ENCODE data around the gene SGCB.
A peak's percentile ranks its signal among the peaks of the same experiment; 100 is the strongest.

The SGCB gene

GRCh38 chr4:52057196-52057595, 19.1 kb upstream of the SGCB start:
- no peaks in the 10 kb centered on the region for H3F3A ChIP-seq (ENCODE audit: insufficient read depth)
- H3K9me2 ChIP-seq (replicated peaks; ENCODE audit: insufficient read depth, low read length): no peaks in the 10 kb centered on the region
- H2AFZ ChIP-seq (ENCODE audit: low read depth, low read length, severe bottlenecking): no peak overlapping the region
- H3K27me3 ChIP-seq (ENCODE audit: low read length): no peaks in the 10 kb centered on the region
- no peaks in the 10 kb centered on the region for H3K79me2 ChIP-seq (ENCODE audit: insufficient read depth, low read length)
- H3K9ac ChIP-seq (ENCODE audit: low read length): no peak overlapping the region
- H3K36me3 ChIP-seq (ENCODE audit: low read length): no peaks in the 10 kb centered on the region
- no peaks in the 10 kb centered on the region for H3K9me3 ChIP-seq (ENCODE audit: insufficient read depth, low read length)
- TF ChIP-seq CTCF (IDR thresholded peaks at IDR 0.05; ENCODE audit: insufficient read depth, low read length, poor library complexity, severe bottlenecking) (no peak), EZH2phosphoT487 (conservative IDR thresholded peaks at IDR 0.05; ENCODE audit: low read length) (no peak)
- H3K4me3 ChIP-seq (ENCODE audit: insufficient read depth, low read length, poor library complexity, severe bottlenecking): no peak overlapping the region
- no peaks in the 10 kb centered on the region for H4K20me1 ChIP-seq (ENCODE audit: low read depth, low read length)
- no peak overlapping the region for H3K4me2 ChIP-seq (ENCODE audit: low read depth, low read length, poor library complexity, severe bottlenecking)
- H3K27ac ChIP-seq (ENCODE audit: low read depth, low read length): no peak overlapping the region

- no peaks in the 10 kb centered on the region for H3K27me3 ChIP-seq (ENCODE audit: low read length)
- no peaks in the 10 kb centered on the region for H3K79me2 ChIP-seq (ENCODE audit: insufficient read depth, low read length)
- H2AFZ ChIP-seq (ENCODE audit: low read depth, low read length, severe bottlenecking): no peak overlapping the region
- H3K9me2 ChIP-seq (replicated peaks; ENCODE audit: insufficient read depth, low read length): no peaks in the 10 kb centered on the region
- H3K36me3 ChIP-seq (ENCODE audit: low read length): no peaks in the 10 kb centered on the region
- TF ChIP-seq EZH2phosphoT487 (conservative IDR thresholded peaks at IDR 0.05; ENCODE audit: low read length) (no peak), CTCF (IDR thresholded peaks at IDR 0.05; ENCODE audit: insufficient read depth, low read length, poor library complexity, severe bottlenecking) (no peak)
- peaks cover 7% of the 10 kb centered on the region; the same call in 1 of the 2 replicates for H3F3A ChIP-seq (ENCODE audit: insufficient read depth)
- H3K9me3 ChIP-seq (ENCODE audit: insufficient read depth, low read length): no peaks in the 10 kb centered on the region
- H3K9ac ChIP-seq (ENCODE audit: low read length): no peak overlapping the region
- H4K20me1 ChIP-seq (ENCODE audit: low read depth, low read length): no peaks in the 10 kb centered on the region
- no peak overlapping the region for H3K4me2 ChIP-seq (ENCODE audit: low read depth, low read length, poor library complexity, severe bottlenecking)
- no peak overlapping the region for H3K27ac ChIP-seq (ENCODE audit: low read depth, low read length)
- H3K4me3 ChIP-seq (ENCODE audit: insufficient read depth, low read length, poor library complexity, severe bottlenecking): no peak overlapping the region
Measured at GRCh38 chr4:52054254-52054653, 16.2 kb upstream of the SGCB start.

- TF ChIP-seq EZH2phosphoT487 (conservative IDR thresholded peaks at IDR 0.05; ENCODE audit: low read length) (no peak), CTCF (IDR thresholded peaks at IDR 0.05; ENCODE audit: insufficient read depth, low read length, poor library complexity, severe bottlenecking) (no peak)
- Histone ChIP-seq H3K79me2 (ENCODE audit: insufficient read depth, low read length) (no peaks in the 10 kb centered on the region), H3K9me3 (ENCODE audit: insufficient read depth, low read length) (no peaks in the 10 kb centered on the region), H3K36me3 (ENCODE audit: low read length) (no peaks in the 10 kb centered on the region), H3K9ac (ENCODE audit: low read length) (no peak overlapping the region), H3K27ac (ENCODE audit: low read depth, low read length) (peak overlapping the region; percentile 14; the same call in 1 of the 2 replicates), H4K20me1 (ENCODE audit: low read depth, low read length) (no peaks in the 10 kb centered on the region), H3K27me3 (ENCODE audit: low read length) (no peaks in the 10 kb centered on the region), H3F3A (ENCODE audit: insufficient read depth) (peaks cover 7% of the 10 kb centered on the region; the same call in 1 of the 2 replicates), H2AFZ (ENCODE audit: low read depth, low read length, severe bottlenecking) (no peak overlapping the region), H3K4me3 (ENCODE audit: insufficient read depth, low read length, poor library complexity, severe bottlenecking) (peak overlapping the region; percentile 16), H3K4me2 (ENCODE audit: low read depth, low read length, poor library complexity, severe bottlenecking) (peak overlapping the region; percentile 51), H3K9me2 (replicated peaks; ENCODE audit: insufficient read depth, low read length) (no peaks in the 10 kb centered on the region)
Measured at GRCh38 chr4:52052475-52052780, 14.3 kb upstream of the SGCB start.

Measured in SU-DHL-6 (cell line).